Activated naive CD4-positive, alpha-beta T cell treated with anti-CD3 and anti-CD28 coated beads for 36 hours (primary cell): Measurements from ENCODE around the gene MATN1. TPM values are rescaled to one million over a fixed set of nuclear protein-coding genes. Genes with fewer than 3 reads are reported as not detected.
A peak's percentile ranks its signal among the peaks of the same experiment; 100 is the strongest.

Source experiments
- CTCF ChIA-PET: fragments of 350-600 bp; sonication (Branson Sonifier 250); formaldehyde crosslinking; loops from one replicate; lab custom pipeline; 2021; ENCODE audit warnings: antibody characterized with exemption; lab: Charles Lee
- DNase-seq: peaks from one replicate; pipeline ENCODE4 v3.0.0-alpha.2; 2020
- H3K27ac Mint-ChIP-seq: one replicate; pipeline ENCODE4 v1.8.0; 2021; ENCODE audit warnings: mild to moderate bottlenecking, mixed read lengths
- H3K27me3 Mint-ChIP-seq: one replicate; pipeline ENCODE4 v1.8.0; 2021; ENCODE audit warnings: low read depth, mixed read lengths
- H3K36me3 Mint-ChIP-seq: one replicate; pipeline ENCODE4 v1.8.0; 2021; ENCODE audit warnings: low read depth, mixed read lengths
- H3K4me1 Mint-ChIP-seq: one replicate; pipeline ENCODE4 v1.8.0; 2021; ENCODE audit warnings: low read depth, mixed read lengths
- H3K4me3 Mint-ChIP-seq: one replicate; pipeline ENCODE4 v1.8.0; 2021; ENCODE audit warnings: mild to moderate bottlenecking, moderate library complexity, mixed read lengths
- H3K9me3 Mint-ChIP-seq: one replicate; pipeline ENCODE4 v1.8.0; 2021; ENCODE audit warnings: mixed read lengths
- intact Hi-C: fragments of 100-400 bp; cut with micrococcal nuclease; formaldehyde crosslinking; loops from one replicate; pipeline ENCODE4 v1.15.1; 2023
- total RNA-seq, 2 experiments: library from RNA; stranded (reverse); gene quantifications; one replicate each; pipeline ENCODE4 v1.2.3, GENCODE V29; 2021

The MATN1 gene
- total RNA-seq, 2 experiments from 2014 or later = 0.36 to 0.37 TPM

- no peak overlapping the region for H3K27ac Mint-ChIP-seq
- H3K4me1 Mint-ChIP-seq = no peaks in the 10 kb centered on the region
- H3K27me3 Mint-ChIP-seq = no peaks in the 10 kb centered on the region
- H3K36me3 Mint-ChIP-seq = no peaks in the 10 kb centered on the region
- intact Hi-C loops = loop anchor here (1.0 to 10.0 kb wide), 4 partner anchors 300 to 1472 kb away; partner anchors contain the start of gene PTPRU
- CTCF ChIA-PET = interaction anchor here (0.8 to 1.2 kb wide), 3 partner anchors 26 to 621 kb away, joined by 3 to 4 read pairs (median 3); no protein-coding TSS in a partner anchor
- H3K9me3 Mint-ChIP-seq = no peaks in the 10 kb centered on the region
- DNase-seq = no peak
- H3K4me3 Mint-ChIP-seq = no peak overlapping the region
These were observed 15.0 kb downstream of the MATN1 start for GRCh38 chr1:30708361-30708728.

DNA sequence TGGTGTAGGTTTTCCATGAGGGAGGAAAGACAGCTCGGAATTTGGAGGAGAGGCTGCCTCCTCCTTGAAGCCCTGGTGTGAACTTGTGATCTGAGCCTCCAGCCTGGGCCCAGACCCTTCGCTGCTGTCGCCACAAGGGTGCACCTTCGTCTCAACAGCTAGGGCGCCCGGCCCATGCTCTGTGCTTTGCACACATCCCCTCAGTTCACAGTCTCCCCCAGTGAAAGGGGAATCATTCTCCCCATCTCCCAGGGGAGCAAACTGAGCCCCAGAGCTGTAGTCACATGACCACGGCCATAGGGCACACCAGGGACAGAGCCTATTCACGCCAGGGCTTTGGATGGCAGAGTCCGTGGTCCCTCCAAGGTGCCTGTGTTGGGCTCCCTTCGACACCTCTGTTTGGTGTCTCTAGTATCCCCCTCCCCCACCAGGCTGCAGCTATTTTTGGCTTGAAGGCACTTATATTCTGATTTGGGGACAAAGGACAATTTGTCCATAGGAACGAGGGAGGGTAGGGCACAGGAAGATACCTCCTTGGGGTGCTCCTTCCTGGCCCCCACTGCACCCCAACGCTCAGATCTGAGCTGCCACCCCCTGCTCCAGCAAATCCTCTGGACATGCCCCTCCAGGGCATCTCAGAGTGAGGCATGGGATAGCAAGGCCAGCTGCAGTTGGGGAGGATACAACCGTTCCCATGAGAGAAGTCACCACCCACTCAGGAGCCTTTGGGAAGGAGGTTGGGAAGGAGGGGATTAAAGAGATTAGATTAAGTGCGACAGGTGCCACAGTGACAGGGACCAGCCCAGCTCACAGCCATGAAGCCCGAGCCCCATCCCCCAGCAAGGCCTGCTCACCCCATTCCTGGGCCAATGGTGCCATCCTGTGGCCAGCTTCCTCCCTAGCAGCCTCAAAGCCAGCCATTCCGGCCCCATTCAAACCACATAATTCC, 15.7 kb downstream of the MATN1 start:
- H3K27me3 Mint-ChIP-seq = no peaks in the 10 kb centered on the region
- no peaks in the 10 kb centered on the region for H3K36me3 Mint-ChIP-seq
- intact Hi-C loops = loop anchor here (1.0 to 10.0 kb wide), 4 partner anchors 299 to 1471 kb away; partner anchors contain the start of gene PTPRU
- H3K27ac Mint-ChIP-seq = no peak overlapping the region
- H3K4me1 Mint-ChIP-seq = no peaks in the 10 kb centered on the region
- peak; percentile 82 for DNase-seq
- CTCF ChIA-PET = interaction anchor here (0.8 to 1.4 kb wide), 6 partner anchors 8 to 620 kb away, joined by 3 to 4 read pairs (median 3); no protein-coding TSS in a partner anchor
- H3K9me3 Mint-ChIP-seq = no peaks in the 10 kb centered on the region
- no peak overlapping the region for H3K4me3 Mint-ChIP-seq

DNA sequence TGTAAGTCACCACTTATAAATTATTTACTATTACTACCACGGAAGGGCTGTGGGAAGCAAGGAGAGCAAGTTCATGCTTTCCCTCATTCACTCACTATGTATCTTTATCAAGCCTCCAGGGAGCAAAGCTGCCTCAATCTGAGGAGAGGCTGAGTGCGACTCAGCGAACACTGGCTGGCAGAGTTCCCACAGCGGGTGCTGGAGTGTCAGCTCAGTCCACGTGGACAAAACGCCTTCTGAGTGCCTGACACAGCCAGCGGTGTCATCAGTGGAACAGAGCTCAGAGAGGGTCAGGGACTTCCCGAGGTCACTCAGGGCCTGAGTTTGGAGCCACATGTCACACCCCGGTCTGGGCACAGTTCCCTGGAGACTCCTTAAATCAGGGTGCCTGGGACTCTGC, 16.9 kb downstream of the MATN1 start:
- Mint-ChIP-seq H3K27me3 (no peaks in the 10 kb centered on the region), H3K27ac (no peak overlapping the region), H3K36me3 (no peaks in the 10 kb centered on the region), H3K4me1 (no peaks in the 10 kb centered on the region), H3K9me3 (no peaks in the 10 kb centered on the region), H3K4me3 (no peak overlapping the region)
- intact Hi-C loops = loop anchor here (10.0 kb wide), 1 partner anchor 622 kb away; no protein-coding TSS in a partner anchor
- CTCF ChIA-PET = interaction anchor here (0.9 to 1.4 kb wide), 2 partner anchors 9 to 326 kb away, joined by 3 to 4 read pairs; no protein-coding TSS in a partner anchor
- DNase-seq = no peak

DNA sequence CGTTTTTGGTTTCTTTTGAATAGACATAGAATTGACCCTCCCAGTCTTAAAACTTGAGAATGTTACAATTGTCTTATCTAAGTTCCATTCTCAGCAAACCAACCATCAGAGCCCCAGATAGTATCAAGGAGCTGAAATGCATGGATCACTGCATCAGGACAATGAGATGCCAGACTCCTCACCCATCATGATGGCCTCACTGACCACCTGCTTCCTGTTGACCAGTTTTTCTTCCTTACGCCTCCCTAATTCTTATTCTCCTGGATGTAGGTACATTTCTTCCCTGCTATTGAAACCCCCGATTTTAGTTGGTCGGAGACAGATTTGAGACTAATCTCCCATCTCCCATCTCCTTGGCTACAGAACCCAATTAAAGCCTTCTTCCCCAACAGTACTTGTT, 17.7 kb downstream of the MATN1 start:
- no peak overlapping the region for H3K27ac Mint-ChIP-seq
- H3K36me3 Mint-ChIP-seq = no peaks in the 10 kb centered on the region
- H3K4me1 Mint-ChIP-seq = no peaks in the 10 kb centered on the region
- intact Hi-C loops = loop anchor here (10.0 kb wide), 1 partner anchor 621 kb away; no protein-coding TSS in a partner anchor
- DNase-seq = no peak
- no peaks in the 10 kb centered on the region for H3K9me3 Mint-ChIP-seq
- CTCF ChIA-PET = no interaction called here
- no peak overlapping the region for H3K4me3 Mint-ChIP-seq
- H3K27me3 Mint-ChIP-seq = no peaks in the 10 kb centered on the region

DNA sequence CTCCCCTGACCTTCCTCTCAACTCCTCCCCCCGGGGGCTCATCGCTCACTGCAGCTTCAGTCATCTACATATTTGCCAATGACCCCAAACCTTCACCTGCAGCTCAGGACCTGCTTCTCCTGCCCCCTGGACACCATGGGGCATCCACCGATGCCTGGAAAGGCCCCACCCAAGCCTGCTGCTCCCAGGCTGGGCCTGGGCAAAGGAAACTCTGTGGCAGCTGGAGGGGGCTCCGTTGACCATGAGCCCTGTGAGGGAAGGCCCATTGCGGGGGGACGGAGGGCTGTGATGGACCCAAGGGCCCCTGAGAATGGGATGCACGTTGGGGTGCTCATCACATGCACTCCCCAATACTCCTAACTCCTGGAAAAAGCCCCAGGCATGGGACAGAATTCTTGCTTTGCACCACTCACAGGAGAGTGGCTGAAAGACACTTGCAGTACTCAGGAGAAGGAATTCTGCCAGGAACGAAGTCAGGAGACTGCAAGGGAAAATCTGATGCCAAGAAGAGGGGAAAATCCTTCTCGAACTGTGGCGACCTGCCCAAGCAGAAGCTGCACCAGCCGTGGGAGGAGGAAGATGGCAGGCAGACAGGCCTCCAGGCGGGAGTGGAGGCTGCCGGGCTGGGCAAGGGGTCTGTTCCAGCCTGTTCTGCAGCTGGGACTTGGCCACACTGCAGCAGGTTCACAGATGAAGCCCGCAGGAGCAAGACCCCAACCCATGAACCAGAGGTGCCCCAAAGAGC, 18.4 kb downstream of the MATN1 start:
- no peak overlapping the region for H3K27ac Mint-ChIP-seq
- DNase-seq = no peak
- no peaks in the 10 kb centered on the region for H3K9me3 Mint-ChIP-seq
- CTCF ChIA-PET = no interaction called here
- no peak overlapping the region for H3K4me3 Mint-ChIP-seq
- H3K36me3 Mint-ChIP-seq = no peaks in the 10 kb centered on the region
- no peaks in the 10 kb centered on the region for H3K4me1 Mint-ChIP-seq
- intact Hi-C loops = loop anchor here (10.0 kb wide), 1 partner anchor 620 kb away; no protein-coding TSS in a partner anchor
- no peaks in the 10 kb centered on the region for H3K27me3 Mint-ChIP-seq

DNA sequence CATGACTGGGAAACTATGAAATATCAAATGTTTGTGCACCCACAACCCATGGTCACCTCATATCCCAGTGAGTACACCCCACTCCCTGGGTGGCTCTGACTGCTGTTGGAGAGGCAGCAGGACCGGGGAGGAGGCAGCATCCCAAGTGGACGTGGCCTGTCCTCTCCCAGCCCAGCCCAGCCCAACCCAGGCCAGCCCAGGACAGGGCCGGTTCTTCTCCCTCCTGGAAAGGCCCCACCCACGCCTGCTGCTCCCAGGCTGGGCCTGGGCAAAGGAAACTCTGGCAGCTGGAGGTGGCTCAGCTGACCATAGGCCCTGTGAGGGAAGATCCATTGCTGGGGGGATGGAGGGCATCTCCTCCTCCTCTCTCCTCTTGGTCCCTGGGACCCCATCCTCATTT, 19.1 kb downstream of the MATN1 start:
- CTCF ChIA-PET = no interaction called here
- no peak for DNase-seq
- no peaks in the 10 kb centered on the region for H3K27me3 Mint-ChIP-seq
- H3K27ac Mint-ChIP-seq = no peak overlapping the region
- H3K36me3 Mint-ChIP-seq = no peaks in the 10 kb centered on the region
- no peaks in the 10 kb centered on the region for H3K4me1 Mint-ChIP-seq
- intact Hi-C loops = loop anchor here (10.0 kb wide), 1 partner anchor 619 kb away; no protein-coding TSS in a partner anchor
- H3K4me3 Mint-ChIP-seq = no peak overlapping the region
- no peaks in the 10 kb centered on the region for H3K9me3 Mint-ChIP-seq

- no peak overlapping the region for H3K27ac Mint-ChIP-seq
- no peak overlapping the region for H3K4me3 Mint-ChIP-seq
- H3K27me3 Mint-ChIP-seq = no peaks in the 10 kb centered on the region
- intact Hi-C loops = loop anchor here (10.0 kb wide), 1 partner anchor 618 kb away; no protein-coding TSS in a partner anchor
- CTCF ChIA-PET = no interaction called here
- no peak for DNase-seq
- no peaks in the 10 kb centered on the region for H3K36me3 Mint-ChIP-seq
- no peaks in the 10 kb centered on the region for H3K9me3 Mint-ChIP-seq
- H3K4me1 Mint-ChIP-seq = no peaks in the 10 kb centered on the region
These were observed 20.6 kb downstream of the MATN1 start for GRCh38 chr1:30702823-30703222.

GRCh38 chr1:30701258-30701633, 22.1 kb downstream of the MATN1 start:
- intact Hi-C loops = loop anchor here (10.0 kb wide), 1 partner anchor 616 kb away; no protein-coding TSS in a partner anchor
- no peak overlapping the region for H3K27ac Mint-ChIP-seq

GRCh38 chr1:30700528-30701257, 22.7 kb downstream of the MATN1 start:
- H3K27me3 Mint-ChIP-seq = no peaks in the 10 kb centered on the region
- H3K4me3 Mint-ChIP-seq = no peak overlapping the region
- no peaks in the 10 kb centered on the region for H3K4me1 Mint-ChIP-seq
- DNase-seq = no peak
- no peaks in the 10 kb centered on the region for H3K9me3 Mint-ChIP-seq
- CTCF ChIA-PET = no interaction called here
- H3K27ac Mint-ChIP-seq = no peak overlapping the region
- no peaks in the 10 kb centered on the region for H3K36me3 Mint-ChIP-seq
- intact Hi-C loops = loop anchor here (10.0 kb wide), 1 partner anchor 616 kb away; no protein-coding TSS in a partner anchor

More at GRCh38 chr1:30701258-30701633, 22.1 kb downstream of the MATN1 start:
- Mint-ChIP-seq H3K4me1 (no peaks in the 10 kb centered on the region), H3K36me3 (no peaks in the 10 kb centered on the region), H3K9me3 (no peaks in the 10 kb centered on the region), H3K4me3 (no peak overlapping the region), H3K27me3 (no peaks in the 10 kb centered on the region)
- CTCF ChIA-PET = no interaction called here
- no peak for DNase-seq

DNA sequence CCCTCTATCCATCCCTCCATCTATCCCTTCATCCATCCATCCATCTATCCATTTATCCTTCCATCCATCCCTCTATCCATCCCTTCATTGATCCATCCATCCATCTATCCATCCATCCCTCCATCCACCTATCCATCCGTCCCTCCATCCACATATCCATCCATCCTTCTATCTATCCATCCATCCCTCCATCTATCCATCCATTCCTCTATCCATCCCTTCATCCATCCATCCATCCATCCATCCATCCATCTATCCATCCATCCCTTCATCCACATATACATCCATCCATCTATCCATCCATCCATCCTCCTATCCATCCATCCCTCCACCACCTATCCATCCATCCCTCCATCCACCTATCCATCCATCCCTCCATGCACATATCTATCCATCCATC, 23.6 kb downstream of the MATN1 start:
- CTCF ChIA-PET = no interaction called here
- Mint-ChIP-seq H3K9me3 (no peaks in the 10 kb centered on the region), H3K27ac (no peak overlapping the region), H3K4me1 (no peaks in the 10 kb centered on the region), H3K36me3 (no peaks in the 10 kb centered on the region), H3K27me3 (no peaks in the 10 kb centered on the region), H3K4me3 (no peak overlapping the region)
- intact Hi-C loops = loop anchor here (10.0 kb wide), 1 partner anchor 615 kb away; no protein-coding TSS in a partner anchor
- no peak for DNase-seq

GRCh38 chr1:30698401-30698981, 24.9 kb downstream of the MATN1 start:
- Mint-ChIP-seq H3K36me3 (no peaks in the 10 kb centered on the region), H3K27ac (no peak overlapping the region), H3K4me1 (no peaks in the 10 kb centered on the region), H3K9me3 (no peaks in the 10 kb centered on the region), H3K27me3 (no peaks in the 10 kb centered on the region), H3K4me3 (no peak overlapping the region)
- DNase-seq = no peak
- intact Hi-C loops = no loop called here
- CTCF ChIA-PET = no interaction called here
